LoVo (cell line): ENCODE measurements around the gene PLK4.
"Not testable (repeated sequence)": the region's sequence is repeated elsewhere in the genome, so short reads cannot be mapped to it uniquely, and the experiment has no call there.

ENCODE experiments used
- DNase-seq: peaks from one replicate; pipeline ENCODE4 v3.0.0-alpha.2; 2016; ENCODE audit warnings: low spot score

The PLK4 gene

DNA sequence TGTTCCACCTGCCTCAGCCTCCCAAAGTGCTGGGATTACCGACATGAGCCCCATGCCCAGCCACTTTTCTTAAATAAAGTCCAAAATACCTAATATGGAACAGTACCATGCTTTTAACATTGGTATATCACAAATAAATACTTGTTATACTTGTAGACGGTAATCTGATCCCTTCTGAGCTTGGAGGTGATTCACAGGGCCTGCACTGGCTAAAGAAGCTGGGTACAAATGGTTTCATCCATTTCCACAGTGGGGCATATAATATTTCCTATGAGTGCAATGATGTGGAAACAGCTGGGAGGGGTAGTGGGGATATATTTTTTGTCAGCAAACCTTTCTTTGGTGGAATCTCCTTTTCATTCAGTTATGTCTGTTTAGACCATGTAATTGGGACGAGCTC lies 35.8 kb downstream of the PLK4 start:
- no peak for DNase-seq

- no peak for DNase-seq
These were observed 36.5 kb downstream of the PLK4 start for GRCh38 chr4:127917151-127917550.

DNA sequence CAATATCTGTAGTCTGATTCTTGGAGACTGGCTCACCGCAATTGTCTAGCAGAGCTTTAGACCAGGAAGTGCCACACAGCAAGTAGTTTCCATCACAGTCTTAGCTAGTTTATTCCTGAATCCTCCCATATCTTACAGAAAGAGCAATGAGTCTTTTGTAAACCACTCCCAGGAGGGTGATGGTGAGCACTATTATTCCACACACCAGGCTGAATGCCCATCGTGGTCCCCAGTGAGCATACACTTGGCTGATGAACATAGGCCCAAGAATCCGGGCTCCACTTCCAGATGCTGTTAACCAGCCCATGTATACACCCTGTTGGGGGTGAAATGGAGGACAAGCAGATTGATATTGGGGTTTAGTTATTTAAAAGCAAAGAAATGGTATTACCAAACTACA lies 39.8 kb downstream of the PLK4 start:
- DNase-seq: no peak

DNA sequence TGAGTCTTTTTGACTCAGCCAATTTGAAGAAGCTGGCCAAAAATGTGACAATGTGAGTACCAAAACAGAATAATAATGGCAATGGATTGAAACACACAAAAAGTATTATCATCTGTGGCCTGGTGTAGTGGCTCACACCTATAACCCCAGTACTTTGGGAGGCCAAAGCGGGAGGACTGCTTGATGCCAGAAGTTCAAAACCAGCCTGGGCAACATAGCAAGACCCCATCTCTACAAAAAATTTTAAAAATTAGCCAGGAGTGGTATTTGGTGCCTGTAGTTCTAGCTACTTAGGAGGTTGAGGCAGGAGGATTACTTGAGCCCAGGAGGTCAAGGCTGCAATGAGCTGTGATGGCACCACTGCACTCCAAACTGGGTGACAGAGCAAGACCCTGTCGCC lies 41.5 kb downstream of the PLK4 start:
- DNase-seq: no peak

GRCh38 chr4:127925720-127926119 lies 45.0 kb downstream of the PLK4 start:
- not testable (repeated sequence) for DNase-seq

DNA sequence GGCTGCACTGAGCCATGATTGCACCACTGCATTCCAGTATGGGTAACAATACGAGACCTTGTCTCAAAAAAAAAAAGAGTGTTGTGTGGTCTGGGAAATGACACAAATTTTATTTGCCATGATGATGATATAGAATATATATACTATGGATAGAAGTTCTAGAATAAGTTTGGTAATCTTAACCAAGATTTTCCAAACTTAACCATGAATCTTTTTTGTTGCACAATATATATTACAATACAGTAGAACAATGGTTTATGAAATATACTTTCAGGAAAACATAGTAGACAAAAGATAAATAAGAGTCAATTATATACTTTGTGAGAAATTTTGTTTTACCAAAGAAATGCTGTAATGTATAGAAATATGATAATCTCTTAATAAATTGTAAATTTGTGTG lies 49.5 kb downstream of the PLK4 start:
- DNase-seq: no peak

DNA sequence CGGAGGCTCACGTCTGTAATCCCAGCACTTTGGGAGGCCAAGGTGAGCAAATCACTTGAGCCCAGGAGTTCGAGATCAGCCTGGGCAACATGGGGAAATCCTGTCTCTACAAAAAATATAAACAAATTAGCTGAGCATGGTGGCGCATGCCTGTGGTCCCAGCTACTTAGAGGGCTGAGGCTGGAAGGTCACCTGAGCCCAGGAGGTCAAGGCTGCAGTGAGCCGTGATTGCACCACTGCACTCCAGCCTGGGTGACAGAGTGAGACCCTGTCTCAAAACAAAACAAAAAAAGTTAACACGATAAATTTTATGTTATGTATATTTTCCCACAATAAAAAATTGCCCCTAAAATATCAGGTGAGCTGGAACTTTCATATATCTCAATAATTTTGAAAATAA lies 51.1 kb downstream of the PLK4 start:
- DNase-seq: not testable (repeated sequence)

DNA sequence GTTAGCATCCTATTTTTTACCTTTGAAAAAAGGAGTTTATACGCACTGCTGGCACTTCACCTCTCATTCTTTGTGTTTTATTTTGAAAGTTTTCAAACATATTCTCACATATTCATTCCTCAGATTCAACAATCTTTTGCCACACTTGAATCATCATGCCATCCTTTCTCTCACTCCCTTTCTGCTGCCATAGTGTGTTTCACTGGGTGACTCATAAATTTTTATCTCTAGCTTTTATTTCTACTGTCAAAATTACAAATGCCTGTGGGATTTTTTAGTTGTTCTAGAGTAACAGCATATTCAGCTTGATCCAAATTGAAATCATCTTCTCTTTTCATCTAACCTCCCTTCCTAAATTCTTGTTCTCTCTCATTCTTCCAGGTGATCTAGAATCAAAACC lies 56.3 kb downstream of the PLK4 start:
- no peak for DNase-seq
